ENCODE measurements around the gene PLEKHH1.
"Not testable (repeated sequence)": the region's sequence is repeated elsewhere in the genome, so short reads cannot be mapped to it uniquely, and the experiment has no call there.

PLEKHH1 gene

DNA sequence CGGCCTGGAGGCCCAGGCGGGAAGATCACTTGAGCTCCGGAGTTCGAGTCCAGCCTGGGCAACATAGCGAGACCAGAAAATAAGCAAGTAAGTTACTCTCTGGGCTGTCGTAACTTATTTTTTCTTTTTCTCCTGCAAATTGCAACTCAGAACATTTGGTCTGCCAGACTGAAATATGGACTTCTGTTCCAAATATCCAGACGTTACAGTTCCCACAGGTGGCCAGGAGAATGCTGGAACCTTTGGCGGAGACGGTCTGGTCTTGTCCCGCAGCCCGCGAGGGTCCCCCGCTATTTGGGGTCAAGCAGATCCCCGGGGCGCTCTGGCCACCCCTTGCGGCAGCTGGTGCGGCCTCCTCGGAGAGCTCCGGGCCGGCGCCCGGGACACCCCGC is 488 bp upstream of the PLEKHH1 start:
- no peak for DNase-seq (ENCODE audit: low read depth in 2 of 2)

DNA sequence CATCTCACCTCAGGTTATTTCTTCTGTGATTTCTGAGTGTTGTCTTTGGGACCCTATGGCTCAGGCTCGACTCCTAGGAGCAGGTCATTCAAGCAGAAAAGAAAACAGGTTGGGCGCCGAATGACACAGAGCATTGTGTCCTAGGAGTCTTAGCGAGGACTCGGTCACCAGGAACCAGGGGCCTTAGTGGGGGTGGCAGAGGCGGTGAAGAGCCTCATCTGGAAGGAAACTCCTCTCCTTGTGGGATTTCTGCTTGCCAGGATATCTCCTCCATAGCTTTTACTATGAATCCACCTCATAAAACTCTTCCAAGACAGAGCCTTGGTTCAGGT is 630 bp downstream of the PLEKHH1 start:
- DNase-seq (ENCODE audit: low read depth in 2 of 2), result no peak

DNA sequence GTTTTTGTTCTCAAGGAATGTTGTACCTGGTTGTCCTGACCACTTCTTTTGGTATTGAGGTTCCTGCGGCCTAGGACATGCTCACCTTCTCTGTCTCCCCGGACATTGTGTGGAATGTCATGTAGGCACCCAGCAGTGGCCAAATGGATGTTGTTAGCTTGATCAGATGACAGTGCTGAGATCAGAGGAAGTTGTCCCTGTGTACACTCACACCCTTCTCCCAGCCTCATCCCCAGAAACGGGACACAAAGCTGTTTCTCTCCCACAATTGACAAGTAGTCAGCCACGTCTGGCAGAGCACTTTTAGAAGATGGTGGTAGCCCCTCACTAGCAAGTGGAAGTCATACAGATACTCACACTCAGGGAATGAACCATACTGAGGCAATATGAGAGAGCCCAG is 3.0 kb downstream of the PLEKHH1 start:
- no peak for DNase-seq (ENCODE audit: low read depth in 2 of 2)

DNA sequence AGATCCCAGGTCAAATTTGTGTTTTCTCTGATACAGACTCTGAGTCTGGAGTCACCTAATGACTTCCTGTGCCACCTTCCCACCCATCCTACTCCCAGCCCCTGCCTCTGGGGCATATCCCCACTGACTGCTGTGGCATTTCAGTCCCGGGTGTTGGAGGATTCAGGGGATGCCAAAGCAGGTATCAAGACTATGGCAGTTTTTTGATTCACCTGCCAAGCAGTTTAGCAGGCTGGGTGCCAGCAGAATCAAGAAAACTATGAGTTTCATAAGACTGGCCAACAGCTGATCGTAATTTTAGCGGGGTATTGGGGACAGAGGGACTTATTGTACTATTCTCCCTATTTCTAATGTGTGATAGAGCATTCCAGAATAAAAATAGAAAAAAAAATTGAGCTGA is 4.6 kb downstream of the PLEKHH1 start:
- DNase-seq (ENCODE audit: low read depth in 2 of 2), result no peak

DNA sequence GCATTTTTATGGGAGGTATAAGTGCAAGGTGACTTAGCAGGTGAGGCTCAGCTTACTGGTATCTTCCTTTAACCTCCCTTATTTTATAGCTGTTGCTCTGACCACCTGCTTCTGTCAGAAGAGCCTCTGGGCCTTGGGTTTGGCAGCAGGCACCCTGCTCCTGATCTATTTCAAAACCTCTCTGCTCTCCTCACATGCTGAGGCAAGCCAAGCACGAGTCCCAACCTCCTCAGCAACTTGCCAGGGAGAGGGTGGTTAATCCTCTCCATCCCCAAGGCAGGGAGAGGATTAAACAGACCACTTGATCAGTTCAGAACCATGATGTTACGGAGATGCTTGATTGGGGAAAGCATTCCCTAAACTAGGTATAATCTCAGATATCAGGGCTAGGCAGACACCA is 5.4 kb downstream of the PLEKHH1 start:
- no peak for DNase-seq (ENCODE audit: low read depth in 2 of 2)

DNA sequence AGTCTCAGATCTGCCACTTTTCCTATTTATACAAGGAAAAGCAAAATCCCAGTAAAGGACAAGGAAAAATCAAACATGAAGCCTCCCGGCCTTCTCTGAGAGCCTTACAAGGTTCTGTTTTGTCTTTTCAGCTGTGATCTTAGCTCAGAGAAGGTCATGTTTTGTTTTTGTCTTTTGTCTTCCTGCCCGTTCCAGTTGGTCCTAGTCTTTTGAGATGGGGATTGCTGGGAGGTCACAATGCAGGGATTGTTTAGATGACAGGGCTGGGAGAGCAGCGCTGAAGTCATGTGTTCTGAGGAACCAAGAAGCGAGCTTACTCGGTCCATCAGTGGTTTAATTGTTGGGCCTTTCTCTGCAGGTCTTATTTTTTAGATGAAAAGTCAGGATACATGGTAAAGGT is 6.0 kb downstream of the PLEKHH1 start:
- no peak for DNase-seq (ENCODE audit: low read depth in 2 of 2)

DNA sequence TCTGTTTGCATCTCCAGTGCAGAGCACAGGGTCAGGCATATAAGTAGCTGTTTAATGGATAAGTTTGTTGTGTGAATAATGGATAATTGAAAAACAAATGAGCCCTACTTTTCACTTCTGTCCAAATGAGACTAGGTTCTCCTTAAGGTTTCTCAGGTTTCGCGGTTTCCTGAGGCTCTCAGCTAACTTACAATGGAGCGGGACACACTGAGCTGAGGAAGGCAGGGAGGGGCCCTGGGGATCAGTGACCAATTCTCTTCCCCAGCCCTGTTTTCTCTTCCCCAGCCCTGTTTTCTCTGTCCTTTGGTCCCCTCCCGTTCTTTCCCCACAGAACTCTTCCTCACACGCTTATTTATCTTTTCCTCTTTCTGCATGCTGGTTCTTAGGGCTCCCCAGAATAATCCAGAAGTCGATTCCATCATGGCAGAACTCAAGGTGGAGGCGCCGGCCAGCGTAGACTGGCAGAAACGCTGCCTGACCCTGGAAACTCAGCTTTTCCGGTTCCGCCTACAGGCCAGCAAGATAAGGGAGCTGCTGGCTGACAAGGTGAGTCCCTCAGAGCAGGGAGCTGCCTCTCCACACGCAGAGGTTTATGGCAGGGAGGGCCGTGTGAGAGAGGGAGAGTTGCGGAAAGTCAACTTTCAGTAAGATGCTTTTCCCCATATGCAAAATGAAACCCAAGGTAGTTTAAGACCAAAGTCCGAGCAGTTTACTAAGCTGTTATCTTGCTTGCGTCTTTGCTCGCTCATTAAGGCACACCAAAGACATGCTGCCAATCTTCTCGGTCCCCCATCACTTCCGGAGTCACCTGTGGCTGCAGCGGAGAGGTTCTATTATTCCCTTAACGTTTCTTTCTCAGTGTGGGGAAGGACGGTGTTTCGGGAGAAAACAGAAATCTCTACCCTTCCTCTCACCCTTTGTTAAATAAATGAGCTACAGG is 8.6 kb downstream of the PLEKHH1 start:
- no peak for DNase-seq (ENCODE audit: low read depth in 2 of 2)

DNA sequence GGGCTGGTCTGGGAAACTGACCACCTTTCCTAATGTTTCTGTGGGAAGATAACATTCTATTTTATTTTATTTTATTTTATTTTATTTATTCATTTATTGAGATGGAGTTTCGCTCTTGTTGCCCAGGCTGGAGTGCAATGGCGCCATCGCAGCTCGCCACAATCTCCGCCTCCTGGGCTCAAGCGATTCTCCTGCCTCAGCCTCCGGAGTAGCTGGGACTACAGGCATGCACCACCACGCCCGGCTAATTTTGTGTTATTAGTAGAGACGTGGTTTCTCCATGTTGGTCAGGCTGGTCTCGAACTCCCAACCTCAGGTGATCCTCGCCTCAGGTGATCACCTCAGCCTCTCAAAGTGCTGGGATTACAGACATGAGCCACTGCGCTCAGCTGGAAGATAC is 9.5 kb downstream of the PLEKHH1 start:
- DNase-seq (ENCODE audit: low read depth in 2 of 2), result not testable (repeated sequence)

DNA sequence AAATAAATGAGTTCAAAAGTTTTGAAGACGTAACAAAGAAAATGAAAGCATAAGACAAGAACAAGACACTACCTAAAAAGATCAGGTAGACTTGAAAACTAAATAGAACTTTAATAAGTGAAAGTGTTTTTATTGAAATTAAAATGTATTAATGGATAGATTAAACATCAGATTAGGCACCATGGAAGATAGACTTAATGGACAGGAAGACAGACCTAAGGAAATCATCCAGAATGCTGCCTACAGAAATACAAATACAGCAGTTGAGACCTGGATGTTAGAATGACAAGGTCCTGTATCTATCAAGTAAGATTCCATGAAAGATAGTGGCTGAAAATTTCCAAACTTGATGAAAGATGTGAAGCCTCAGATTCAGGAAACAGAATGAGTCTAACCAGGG is 11.5 kb downstream of the PLEKHH1 start:
- DNase-seq (ENCODE audit: low read depth in 2 of 2), result no peak

DNA sequence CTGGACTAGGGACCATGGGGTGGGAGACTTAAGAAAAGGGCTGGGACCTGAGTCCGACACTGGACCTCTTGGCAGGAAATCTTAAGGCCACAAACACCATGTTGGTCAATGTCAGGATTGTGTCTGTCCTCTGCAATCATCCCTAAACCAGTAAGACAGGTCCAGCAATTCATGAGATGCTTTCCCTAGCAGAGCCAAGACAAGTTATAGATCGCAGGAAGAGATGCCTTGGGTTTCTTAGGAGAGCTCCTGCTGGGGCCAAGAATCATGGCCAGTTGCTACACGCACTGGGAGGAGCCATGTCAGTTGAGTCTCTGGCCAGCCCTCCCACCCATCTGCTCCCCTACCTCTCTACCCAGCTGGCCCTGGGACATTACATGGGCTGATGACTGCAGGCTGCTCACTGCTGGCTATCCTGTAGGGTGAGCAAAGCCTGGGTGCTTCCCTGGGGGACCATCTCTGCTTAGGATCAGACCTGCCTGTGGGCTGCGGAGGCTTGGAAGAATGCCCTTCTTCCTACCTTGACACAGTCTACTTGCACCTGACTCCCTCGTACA is 14.2 kb downstream of the PLEKHH1 start:
- DNase-seq (ENCODE audit: low read depth in 2 of 2), result no peak

DNA sequence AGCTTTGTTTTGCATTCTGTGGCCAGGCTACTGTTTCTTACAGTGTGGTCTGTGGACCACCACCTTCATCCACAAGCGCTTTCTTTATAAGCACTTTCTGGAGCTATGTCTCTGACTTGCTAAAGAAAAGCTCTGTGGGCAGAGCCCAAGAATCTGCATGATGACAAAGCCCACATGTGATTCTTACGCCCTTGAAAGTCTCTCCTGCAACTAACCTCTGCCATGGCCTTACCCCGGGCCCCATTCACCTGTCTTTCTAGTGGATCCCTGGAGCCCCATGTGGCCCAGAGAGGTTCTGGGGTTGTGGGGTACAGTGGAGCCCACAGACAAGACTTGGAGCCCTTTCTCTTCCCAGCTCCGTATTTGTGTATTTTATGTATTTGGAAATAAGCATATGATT is 16.6 kb downstream of the PLEKHH1 start:
- no peak for DNase-seq (ENCODE audit: low read depth in 2 of 2)

DNA sequence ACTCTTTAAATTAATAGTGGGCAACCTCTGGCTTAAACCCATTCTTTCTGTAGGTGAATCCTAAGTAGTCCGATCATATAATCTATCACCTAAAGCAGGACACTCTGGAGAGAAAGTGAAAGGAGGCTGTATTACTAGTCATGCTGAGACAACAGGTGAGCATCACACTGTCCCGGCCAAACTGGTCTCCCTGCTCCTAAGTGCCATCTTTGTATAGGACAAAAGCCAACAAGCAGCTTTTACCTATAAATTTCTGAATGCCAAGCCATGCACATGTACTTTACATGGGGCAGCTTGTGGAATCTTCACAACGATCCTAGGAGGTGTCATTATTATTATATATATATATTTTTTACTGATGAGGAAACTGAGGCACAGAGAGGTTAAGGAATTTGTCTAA is 18.0 kb downstream of the PLEKHH1 start:
- DNase-seq (ENCODE audit: low read depth in 2 of 2), result no peak

DNA sequence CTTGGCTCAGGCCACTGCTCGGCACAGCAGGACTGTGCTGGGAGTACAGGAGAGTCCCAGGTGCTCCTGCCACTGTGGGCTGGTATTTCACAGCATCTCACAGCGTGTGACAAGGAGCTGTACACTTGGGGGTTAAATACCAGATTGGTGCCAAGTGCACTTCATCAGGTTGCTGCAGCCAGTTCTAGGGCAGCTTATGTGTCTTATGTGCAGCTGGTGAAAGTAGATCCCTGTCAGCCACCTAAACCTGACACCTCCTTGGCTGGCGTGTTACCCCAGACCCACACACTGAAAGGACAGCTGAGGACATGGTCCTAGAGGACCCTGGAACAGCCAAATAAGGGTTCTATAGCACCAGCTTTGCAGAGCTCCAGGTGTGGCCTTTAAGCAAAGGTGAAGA is 18.9 kb downstream of the PLEKHH1 start:
- no peak for DNase-seq (ENCODE audit: low read depth in 2 of 2)

DNA sequence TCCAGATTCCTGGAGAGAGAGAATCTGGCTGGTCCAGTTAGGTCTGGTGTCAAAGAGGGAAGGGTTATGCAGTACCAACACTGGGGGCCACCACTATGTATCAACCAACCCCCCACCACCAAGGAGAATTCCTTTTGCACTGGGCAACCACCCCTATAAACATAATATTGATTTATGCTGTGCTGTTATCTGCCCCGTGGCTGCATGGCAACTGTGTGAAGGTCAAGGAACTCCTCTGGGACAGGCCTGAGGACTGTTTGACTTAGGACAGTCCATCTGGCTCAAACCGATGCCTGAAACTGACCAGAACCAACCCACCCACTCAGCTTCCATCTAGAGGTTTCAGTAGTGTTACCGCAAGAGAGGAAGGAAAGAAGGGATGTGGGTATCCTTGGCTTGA is 20.5 kb downstream of the PLEKHH1 start:
- DNase-seq (ENCODE audit: low read depth in 2 of 2), result no peak

DNA sequence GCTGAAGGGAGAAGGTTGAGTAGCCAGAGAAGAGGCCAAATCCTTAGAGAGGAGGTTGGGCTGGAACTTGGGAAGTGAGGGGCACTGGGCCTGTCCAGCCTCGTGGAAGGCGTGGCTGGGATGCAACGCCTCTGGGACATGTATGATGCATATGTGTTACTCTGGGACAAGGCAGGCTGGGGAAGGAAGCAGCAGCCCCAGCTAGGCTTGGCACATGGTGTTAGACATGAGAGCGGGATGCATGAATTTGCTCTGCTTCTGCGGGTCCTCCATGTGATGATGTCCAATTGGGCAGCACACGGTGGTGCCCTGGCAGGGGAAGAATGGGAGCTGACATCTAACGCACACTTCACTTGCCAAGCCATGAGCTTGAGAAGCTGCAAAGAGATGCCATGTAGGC is 21.3 kb downstream of the PLEKHH1 start:
- DNase-seq (ENCODE audit: low read depth in 2 of 2), result no peak

DNA sequence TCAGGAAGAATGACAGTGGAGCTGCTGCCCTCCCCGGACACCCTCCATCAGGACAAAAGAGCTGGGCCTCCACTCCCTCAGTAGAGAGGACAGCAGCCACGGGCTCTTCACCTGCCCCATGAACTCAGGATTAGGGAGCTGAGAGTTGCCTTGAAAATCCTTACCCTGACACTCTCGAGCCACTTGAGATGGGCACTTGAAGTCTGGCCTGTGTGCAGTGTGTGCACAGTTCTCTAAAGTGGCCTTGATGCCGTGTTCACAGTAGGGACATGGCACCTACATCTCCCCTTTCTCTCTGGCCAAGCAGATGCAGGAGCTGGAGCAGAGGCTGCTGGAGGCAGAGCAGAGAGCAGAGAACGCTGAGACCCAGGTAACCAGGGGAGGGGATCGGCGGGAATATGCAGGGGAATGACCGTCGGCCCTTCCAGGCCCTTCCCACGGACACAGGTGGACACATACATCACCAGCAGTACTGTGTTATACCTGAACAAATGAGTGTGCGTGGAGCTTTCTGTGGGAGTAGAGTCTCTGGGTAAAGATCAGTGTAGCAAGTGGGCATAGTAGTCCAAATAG is 22.5 kb downstream of the PLEKHH1 start:
- no peak for DNase-seq (ENCODE audit: low read depth in 2 of 2)

DNA sequence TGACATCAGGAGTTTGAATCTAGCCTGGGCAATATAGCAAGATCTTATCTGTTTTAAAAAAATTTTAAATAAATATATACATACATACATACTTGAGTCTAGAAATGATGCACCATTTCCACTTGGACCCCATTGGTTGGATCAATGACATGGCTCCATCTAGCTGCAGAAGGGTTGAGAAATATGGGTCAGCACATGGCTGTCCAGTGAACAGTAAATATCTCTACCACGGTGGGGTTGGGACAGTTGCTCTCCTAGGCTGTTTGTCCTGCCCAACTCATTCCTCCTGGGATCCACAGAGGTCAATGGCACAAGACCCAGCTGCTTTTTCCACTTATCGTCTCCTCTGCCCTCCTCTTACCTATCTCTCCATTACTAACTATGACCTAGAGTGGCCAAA is 23.6 kb downstream of the PLEKHH1 start:
- no peak for DNase-seq (ENCODE audit: low read depth in 2 of 2)

DNA sequence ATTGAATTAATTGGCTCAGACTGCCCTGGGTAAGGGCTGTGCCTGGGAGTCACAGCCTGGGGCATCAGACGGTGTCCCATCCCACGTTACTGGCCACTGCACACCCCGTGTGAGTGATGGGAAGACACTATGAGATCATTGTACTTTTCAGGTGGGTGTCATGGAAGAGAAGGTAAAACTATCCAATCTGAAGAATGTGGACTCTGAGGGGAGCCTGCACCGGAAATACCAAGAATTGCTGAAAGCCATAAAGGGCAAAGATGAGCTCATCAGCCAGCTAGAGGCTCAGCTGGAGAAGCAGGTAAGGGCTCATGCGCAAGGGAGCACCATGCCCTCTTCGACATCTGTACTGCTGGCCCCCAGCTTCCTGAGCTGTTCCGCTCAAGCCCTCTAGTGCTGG is 24.0 kb downstream of the PLEKHH1 start:
- no peak for DNase-seq (ENCODE audit: low read depth in 2 of 2)

DNA sequence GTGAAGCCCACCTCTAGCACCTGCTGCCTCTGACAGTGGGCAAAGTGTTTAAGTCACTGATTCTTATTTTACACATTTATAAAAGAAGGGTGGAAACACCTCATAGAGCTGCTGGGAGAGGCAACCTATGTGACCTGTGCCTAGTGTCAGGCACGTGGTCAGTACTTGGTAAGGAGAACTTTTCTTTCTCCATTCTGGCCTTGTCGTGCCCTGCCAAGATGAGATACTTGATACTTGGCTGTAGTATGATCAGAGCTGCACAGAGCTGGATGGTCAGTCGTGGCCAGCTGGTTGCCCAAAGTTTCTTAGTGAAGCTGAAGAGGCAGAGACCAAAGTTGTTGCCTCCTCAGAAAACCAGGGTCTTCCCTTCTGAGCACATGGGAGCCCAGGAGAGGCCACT is 24.6 kb downstream of the PLEKHH1 start:
- no peak for DNase-seq (ENCODE audit: low read depth in 2 of 2)

DNA sequence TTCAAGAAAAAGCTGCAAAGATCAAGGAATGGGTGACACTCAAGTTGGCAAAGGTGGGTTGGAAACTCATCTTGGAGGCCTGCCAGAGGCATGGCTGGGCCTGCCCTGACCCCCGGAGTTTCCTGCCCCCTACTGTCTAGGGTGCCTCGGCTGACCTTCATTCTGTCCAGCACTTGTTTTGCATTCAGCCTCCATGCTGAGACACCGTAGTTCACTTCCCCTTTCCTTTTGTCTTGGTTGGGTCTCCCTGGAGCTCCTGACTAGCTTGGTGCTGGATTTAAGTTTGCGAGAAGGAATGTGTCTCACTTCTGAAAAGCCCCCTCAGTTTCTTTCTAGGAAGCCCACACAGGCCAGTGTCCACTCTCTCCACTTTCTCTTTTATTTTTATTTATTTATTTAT is 26.5 kb downstream of the PLEKHH1 start:
- DNase-seq (ENCODE audit: low read depth in 2 of 2), result no peak

DNA sequence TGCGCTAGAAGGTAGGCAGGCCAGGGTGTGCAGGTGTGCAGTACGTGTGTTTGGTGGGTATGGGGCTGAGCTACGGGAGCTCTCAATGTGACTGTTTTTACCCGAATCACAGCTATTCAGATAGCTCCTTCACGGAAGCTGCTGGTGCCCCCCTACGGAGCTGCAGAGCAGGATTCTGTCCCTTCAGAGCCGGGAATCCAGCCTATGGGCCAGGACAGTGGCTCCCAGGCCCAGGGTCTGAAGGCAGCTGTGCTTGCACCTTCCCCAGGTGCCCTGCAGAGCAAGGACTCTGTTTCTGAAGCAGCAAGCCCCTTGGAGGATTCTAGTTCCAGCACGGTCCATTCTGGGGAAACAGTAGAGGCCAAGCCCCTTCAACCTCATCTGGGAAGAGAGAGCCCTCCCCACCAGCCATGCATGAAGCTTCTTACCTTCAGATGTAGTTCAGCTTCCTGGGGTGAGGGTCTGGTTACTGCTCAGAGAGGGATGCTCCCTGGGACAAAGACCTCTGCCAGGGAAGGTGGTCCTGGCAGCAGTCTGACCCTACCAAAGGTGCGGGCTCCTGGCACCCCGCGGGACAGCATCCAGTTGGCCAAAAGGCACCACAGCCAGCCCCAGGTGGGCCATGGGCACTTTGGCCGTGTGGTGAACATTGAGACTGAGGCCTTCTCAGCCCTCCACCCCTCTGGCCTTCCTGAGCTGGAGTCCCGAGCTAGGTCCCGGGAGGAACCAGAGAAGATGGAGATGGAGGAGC is 29.1 kb downstream of the PLEKHH1 start:
- no peak for DNase-seq (ENCODE audit: low read depth in 2 of 2)

DNA sequence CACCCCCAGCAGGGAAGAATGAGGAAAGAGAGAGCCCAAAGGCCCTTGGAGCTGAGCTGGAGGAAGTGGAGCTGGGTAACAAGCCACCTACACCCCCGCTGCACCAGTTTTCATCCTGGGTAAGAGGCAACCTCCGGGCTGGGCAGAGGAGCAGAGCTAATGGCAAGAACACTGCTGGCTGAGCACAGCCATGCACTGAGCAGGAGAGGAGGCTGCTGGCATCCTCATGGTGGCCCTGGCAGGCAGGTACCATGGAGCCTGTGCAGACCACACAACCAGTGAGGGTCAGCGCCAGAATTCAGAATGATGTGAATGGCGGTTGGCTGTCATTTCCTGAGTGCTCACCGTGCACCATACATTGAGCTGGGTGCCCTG is 29.7 kb downstream of the PLEKHH1 start:
- no peak for DNase-seq (ENCODE audit: low read depth in 2 of 2)

DNA sequence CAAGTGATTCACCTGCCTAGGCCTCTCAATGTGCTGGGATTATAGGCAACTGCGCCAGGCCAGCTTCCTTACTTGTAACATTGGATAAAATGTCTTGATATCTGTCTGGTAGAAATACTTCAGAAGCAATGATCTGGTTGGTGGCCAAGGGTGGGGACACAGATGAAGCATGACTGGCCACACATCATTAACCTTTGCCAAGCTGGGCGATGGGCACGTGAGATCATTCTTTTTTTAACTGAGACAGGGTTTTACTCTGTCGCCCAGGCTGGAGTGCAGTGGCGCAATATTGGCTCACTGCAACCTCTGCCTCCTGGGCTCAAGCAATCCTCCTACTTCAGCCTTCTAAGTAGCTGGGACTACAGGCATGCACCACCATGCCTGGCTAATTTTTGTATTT is 31.1 kb downstream of the PLEKHH1 start:
- DNase-seq (ENCODE audit: low read depth in 2 of 2), result no peak

Measured in stimulated activated CD4-positive, alpha-beta T cell treated with anti-CD3 and anti-CD28 coated beads, Interleukin-1b, Interleukin-23, amount 100 ng/mL, for 4 hours (primary cell).